ENCODE measurements around the gene ASIC4. TPM values are rescaled to one million over a fixed set of nuclear protein-coding genes. Genes with fewer than 3 reads are reported as not detected.
A peak's percentile ranks its signal among the peaks of the same experiment; 100 is the strongest.

Gene ASIC4
- total and polyA plus RNA-seq, 2 of the 13 experiments (the other 11 are each of a cell fraction or from before 2014, with no cell fraction given) = 0.03 TPM; not detected in 1

DNA sequence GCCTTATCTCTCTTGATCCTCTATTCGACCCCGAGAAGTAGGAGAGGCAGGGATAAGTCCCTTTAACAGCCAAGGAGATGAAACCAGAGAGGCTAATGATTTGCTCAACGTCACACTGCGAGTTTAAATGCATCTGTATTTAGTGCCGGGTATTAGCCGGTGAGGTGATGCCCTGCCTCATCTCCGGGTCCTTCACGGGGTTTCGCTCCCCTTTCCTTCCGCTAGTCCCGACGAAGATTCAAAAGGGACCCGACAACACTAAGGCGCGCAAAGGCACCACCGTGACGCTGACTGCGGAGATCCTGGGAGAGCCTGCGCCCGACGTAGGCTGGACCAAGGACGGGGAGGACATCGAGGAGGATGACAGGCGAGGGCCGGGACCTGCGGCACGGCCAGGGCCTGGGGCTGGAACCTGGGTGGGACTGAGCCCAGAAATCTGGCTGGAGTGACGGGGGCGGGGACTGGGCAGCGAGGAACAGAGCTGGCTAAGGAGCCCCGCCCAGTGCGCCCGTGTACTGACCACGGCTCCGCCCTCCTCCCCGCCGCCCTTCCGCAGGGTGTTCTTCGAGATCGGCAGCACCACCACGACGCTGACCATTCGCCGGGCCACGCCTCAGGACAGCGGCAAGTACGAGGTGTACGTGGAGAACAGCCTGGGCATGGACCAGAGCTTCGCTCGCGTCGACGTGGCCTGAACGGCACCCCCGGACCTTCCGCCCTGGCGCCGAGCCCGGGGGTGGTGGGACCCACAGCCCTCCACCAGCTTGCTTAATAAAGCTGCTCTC is 16.6 kb upstream of the ASIC4 start (continued):
- TF ChIP-seq, protein P1, sequence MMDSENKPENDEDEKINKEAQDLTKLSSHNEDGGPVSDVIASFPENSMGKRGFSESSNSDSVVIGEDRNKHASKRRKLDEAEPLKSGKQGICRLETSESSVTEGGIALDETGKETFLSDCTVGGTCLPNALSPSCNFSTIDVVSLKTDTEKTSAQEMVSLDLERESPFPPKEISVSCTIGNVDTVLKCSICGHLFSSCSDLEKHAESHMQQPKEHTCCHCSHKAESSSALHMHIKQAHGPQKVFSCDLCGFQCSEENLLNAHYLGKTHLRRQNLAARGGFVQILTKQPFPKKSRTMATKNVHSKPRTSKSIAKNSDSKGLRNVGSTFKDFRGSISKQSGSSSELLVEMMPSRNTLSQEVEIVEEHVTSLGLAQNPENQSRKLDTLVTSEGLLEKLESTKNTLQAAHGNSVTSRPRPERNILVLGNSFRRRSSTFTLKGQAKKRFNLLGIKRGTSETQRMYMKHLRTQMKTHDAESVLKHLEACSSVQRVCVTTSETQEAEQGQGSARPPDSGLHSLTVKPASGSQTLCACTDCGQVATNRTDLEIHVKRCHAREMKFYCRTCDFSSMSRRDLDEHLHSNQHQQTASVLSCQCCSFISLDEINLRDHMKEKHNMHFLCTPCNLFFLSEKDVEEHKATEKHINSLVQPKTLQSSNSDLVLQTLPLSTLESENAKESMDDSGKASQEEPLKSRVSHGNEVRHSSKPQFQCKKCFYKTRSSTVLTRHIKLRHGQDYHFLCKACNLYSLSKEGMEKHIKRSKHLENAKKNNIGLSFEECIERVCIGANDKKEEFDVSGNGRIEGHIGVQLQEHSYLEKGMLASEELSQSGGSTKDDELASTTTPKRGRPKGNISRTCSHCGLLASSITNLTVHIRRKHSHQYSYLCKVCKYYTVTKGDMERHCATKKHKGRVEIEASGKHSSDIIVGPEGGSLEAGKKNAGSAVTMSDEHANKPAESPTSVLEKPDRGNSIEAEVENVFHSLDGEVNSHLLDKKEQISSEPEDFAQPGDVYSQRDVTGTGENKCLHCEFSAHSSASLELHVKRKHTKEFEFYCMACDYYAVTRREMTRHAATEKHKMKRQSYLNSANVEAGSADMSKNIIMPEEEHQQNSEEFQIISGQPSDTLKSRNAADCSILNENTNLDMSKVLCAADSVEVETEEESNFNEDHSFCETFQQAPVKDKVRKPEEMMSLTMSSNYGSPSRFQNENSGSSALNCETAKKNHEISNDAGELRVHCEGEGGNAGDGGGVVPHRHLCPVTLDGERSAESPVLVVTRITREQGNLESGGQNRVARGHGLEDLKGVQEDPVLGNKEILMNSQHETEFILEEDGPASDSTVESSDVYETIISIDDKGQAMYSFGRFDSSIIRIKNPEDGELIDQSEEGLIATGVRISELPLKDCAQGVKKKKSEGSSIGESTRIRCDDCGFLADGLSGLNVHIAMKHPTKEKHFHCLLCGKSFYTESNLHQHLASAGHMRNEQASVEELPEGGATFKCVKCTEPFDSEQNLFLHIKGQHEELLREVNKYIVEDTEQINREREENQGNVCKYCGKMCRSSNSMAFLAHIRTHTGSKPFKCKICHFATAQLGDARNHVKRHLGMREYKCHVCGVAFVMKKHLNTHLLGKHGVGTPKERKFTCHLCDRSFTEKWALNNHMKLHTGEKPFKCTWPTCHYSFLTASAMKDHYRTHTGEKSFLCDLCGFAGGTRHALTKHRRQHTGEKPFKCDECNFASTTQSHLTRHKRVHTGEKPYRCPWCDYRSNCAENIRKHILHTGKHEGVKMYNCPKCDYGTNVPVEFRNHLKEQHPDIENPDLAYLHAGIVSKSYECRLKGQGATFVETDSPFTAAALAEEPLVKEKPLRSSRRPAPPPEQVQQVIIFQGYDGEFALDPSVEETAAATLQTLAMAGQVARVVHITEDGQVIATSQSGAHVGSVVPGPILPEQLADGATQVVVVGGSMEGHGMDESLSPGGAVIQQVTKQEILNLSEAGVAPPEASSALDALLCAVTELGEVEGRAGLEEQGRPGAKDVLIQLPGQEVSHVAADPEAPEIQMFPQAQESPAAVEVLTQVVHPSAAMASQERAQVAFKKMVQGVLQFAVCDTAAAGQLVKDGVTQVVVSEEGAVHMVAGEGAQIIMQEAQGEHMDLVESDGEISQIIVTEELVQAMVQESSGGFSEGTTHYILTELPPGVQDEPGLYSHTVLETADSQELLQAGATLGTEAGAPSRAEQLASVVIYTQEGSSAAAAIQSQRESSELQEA (CRISPR knock-in tag; IDR thresholded peaks at IDR 0.05; ENCODE audit: not compliant biosample characterization) = no peak
- TF ChIP-seq SOX13 (IDR thresholded peaks at IDR 0.05) (no peak), SOX13 (CRISPR knock-in tag; conservative IDR thresholded peaks at IDR 0.05 in 1 of 2, IDR thresholded peaks at IDR 0.05 in 1 of 2) (peak in 1 of 2 experiments; percentile 19; a peak in 1 of 4 replicates), ZNF44 (CRISPR knock-in tag; IDR thresholded peaks at IDR 0.05) (no peak), ZNF577 (CRISPR knock-in tag; IDR thresholded peaks at IDR 0.05; ENCODE audit: borderline replicate concordance, low read depth) (no peak), FLYWCH1 (CRISPR knock-in tag; IDR thresholded peaks at IDR 0.05) (no peak), NFE2L1 (CRISPR knock-in tag; IDR thresholded peaks at IDR 0.05; ENCODE audit: borderline replicate concordance) (0 out of 2 replicates have a peak, but pooled peaks have one; percentile 58), REL (CRISPR knock-in tag; conservative IDR thresholded peaks at IDR 0.05) (no peak)
- TF ChIP-seq, protein P2, sequence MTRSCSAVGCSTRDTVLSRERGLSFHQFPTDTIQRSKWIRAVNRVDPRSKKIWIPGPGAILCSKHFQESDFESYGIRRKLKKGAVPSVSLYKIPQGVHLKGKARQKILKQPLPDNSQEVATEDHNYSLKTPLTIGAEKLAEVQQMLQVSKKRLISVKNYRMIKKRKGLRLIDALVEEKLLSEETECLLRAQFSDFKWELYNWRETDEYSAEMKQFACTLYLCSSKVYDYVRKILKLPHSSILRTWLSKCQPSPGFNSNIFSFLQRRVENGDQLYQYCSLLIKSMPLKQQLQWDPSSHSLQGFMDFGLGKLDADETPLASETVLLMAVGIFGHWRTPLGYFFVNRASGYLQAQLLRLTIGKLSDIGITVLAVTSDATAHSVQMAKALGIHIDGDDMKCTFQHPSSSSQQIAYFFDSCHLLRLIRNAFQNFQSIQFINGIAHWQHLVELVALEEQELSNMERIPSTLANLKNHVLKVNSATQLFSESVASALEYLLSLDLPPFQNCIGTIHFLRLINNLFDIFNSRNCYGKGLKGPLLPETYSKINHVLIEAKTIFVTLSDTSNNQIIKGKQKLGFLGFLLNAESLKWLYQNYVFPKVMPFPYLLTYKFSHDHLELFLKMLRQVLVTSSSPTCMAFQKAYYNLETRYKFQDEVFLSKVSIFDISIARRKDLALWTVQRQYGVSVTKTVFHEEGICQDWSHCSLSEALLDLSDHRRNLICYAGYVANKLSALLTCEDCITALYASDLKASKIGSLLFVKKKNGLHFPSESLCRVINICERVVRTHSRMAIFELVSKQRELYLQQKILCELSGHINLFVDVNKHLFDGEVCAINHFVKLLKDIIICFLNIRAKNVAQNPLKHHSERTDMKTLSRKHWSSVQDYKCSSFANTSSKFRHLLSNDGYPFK (CRISPR knock-in tag; IDR thresholded peaks at IDR 0.05; ENCODE audit: borderline replicate concordance) = no peak
- TF ChIP-seq, protein P3, sequence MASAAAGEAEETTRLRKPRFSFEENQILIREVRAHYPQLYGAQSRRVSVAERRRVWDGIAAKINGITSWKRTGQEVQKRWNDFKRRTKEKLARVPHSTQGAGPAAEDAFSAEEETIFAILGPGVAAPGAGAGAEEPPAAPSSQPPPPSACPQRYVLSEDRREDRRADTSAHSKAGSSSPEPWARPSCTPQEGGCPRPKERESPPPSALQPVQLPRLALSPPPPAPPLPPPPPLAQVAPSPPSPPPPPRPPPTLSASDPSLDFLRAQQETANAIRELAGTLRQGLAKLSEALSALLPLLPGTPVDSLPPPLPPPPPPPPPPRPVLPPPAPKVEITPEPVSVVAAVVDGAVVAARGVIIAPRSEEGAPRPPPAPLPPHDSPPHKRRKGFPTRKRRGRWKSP (CRISPR knock-in tag; IDR thresholded peaks at IDR 0.05) = no peak

All from HepG2 (cell line).